Liver (tissue), 3 donors: Measurements from ENCODE around the gene BZW2.

ENCODE experiments used
- GABPA ChIP-seq, 2 donors: IDR thresholded peaks in 1 of 2; conservative IDR thresholded peaks in 1 of 2; 2 replicates each; pipeline ENCODE4 v1.6.1; 2016; ENCODE audit warnings: antibody characterized with exemption in 2 of 2, mild to moderate bottlenecking in 1 of 2, moderate library complexity in 1 of 2
- HNF4G ChIP-seq: IDR thresholded peaks from 2 replicates; pipeline ENCODE4 v1.6.1; 2016; ENCODE audit warnings: antibody characterized with exemption
- RXRA ChIP-seq, 2 donors: IDR thresholded peaks; 2 replicates each; pipeline ENCODE4 v1.6.1; 2017 to 2018; ENCODE audit warnings: antibody characterized with exemption in 2 of 2, mild to moderate bottlenecking in 1 of 2
- TAF1 ChIP-seq: conservative IDR thresholded peaks from 2 replicates; pipeline ENCODE4 v1.6.1; 2016; ENCODE audit warnings: antibody characterized with exemption, mild to moderate bottlenecking
- YY1 ChIP-seq: IDR thresholded peaks from 2 replicates; pipeline ENCODE4 v1.6.1; 2016; ENCODE audit warnings: antibody characterized with exemption, mild to moderate bottlenecking
- TF ChIP-seq, protein P1 (sequence below): fragments of 150-350 bp; IDR thresholded peaks from 2 replicates; pipeline ENCODE4 v1.5.1; 2017; ENCODE audit warnings: improper control_type of control experiment, low read depth, low read length; ENCODE audit not compliant: missing input control
- TF ChIP-seq, protein P2 (sequence below): IDR thresholded peaks from 2 replicates; pipeline ENCODE4 v1.6.1; 2016; ENCODE audit warnings: antibody characterized with exemption
- donor health status: healthy.
- donor health status: healthy.

DNA sequence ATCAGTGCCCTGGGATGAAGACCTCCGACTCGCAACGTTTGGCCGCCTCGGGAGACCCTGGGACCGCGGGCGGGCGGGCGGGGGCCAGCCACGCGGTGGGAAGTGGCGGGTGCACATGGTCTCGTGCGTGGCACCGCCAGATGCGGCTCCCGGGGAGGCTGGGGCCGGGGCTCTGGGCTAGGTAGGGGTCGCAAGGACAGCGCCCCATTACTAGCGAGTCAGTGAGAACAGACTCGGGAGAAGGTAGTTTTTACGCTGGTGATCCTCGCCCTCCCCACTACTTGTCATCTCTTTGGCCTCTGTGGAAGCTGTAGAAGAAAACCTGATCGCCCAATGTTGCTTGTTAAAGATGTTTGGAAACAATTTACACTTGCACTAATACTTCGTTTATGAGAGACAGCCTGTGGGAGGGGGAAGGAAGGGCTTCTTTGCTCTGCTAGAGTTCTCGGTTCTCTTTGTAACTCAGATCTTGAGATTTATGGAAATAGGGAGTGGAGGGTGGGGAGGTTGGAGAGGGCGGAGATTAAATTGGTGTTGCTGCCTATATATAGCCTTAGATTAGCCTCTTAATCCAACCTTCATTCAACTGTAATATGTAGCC lies 591 bp downstream of the BZW2 start:
- TF ChIP-seq TAF1 (no peak), YY1 (no peak), GABPA (IDR thresholded peaks at IDR 0.05 in 1 of 2, conservative IDR thresholded peaks at IDR 0.05 in 1 of 2) (no peak), HNF4G (no peak), RXRA (IDR thresholded peaks at IDR 0.05) (no peak)
- TF ChIP-seq, protein P1, sequence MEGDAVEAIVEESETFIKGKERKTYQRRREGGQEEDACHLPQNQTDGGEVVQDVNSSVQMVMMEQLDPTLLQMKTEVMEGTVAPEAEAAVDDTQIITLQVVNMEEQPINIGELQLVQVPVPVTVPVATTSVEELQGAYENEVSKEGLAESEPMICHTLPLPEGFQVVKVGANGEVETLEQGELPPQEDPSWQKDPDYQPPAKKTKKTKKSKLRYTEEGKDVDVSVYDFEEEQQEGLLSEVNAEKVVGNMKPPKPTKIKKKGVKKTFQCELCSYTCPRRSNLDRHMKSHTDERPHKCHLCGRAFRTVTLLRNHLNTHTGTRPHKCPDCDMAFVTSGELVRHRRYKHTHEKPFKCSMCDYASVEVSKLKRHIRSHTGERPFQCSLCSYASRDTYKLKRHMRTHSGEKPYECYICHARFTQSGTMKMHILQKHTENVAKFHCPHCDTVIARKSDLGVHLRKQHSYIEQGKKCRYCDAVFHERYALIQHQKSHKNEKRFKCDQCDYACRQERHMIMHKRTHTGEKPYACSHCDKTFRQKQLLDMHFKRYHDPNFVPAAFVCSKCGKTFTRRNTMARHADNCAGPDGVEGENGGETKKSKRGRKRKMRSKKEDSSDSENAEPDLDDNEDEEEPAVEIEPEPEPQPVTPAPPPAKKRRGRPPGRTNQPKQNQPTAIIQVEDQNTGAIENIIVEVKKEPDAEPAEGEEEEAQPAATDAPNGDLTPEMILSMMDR = no peak
- TF ChIP-seq, protein P2, sequence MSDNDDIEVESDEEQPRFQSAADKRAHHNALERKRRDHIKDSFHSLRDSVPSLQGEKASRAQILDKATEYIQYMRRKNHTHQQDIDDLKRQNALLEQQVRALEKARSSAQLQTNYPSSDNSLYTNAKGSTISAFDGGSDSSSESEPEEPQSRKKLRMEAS = no peak
